HG03280 (cell line): Measurements from ENCODE around the gene THOC6.
A peak's percentile ranks its signal among the peaks of the same experiment; 100 is the strongest.

Source experiments
- ATAC-seq: cut with Tn5 transposase; IDR thresholded peaks from one replicate; pipeline ENCODE4 v1.9.1; 2021; ENCODE audit warnings: mild to moderate bottlenecking, moderate library complexity; ENCODE audit not compliant: unreplicated experiment

The THOC6 gene

DNA sequence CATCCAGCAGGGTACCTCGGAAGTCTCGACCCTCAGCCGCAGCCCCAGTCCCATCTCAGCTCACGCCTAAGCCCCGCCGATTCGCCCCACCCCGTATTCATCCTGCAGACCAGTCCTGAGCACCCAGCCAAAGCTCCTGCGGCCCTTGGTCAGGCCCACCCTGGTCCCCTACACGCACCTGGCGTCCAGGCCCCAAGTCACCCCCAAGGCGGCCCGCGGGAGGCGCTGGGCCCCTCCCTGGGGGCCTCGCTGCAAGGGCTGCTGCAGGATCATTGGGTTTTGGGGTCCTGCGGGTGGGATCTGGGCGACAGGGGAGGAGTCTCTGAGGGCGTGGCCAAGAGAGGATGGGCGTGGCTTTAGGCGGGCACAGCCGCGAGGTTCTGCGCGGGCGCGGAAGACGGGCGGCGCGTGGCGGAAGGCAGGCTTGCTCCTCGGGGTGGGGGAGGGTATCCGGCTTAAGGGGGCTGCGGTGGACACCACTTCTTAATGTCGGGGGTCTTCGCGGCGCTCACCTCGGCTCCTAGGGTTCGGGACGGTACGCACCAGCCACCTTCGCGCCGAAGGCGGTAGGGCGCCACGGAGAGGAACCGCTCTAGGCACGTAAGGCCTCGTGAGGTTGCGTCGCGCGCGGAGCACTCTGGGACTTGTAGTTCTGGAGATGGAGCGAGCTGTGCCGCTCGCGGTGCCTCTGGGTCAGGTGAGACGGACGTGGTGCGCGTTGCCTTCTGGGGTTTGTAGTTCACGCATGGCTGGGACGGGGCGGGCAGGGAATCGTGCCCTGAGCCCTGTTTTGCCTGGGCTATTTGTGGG, at the start of gene THOC6, which contains the start of gene HCFC1R1:
THOC6 (plus strand) TSS at position 367 of the 810 bp plus-strand sequence; CDS start at position 659, 292 bp downstream.
HCFC1R1 (minus strand) TSS at position 274 of the 810 bp plus-strand sequence; CDS start at position 273, 1 bp downstream.
- ATAC-seq = peak; percentile 77

DNA sequence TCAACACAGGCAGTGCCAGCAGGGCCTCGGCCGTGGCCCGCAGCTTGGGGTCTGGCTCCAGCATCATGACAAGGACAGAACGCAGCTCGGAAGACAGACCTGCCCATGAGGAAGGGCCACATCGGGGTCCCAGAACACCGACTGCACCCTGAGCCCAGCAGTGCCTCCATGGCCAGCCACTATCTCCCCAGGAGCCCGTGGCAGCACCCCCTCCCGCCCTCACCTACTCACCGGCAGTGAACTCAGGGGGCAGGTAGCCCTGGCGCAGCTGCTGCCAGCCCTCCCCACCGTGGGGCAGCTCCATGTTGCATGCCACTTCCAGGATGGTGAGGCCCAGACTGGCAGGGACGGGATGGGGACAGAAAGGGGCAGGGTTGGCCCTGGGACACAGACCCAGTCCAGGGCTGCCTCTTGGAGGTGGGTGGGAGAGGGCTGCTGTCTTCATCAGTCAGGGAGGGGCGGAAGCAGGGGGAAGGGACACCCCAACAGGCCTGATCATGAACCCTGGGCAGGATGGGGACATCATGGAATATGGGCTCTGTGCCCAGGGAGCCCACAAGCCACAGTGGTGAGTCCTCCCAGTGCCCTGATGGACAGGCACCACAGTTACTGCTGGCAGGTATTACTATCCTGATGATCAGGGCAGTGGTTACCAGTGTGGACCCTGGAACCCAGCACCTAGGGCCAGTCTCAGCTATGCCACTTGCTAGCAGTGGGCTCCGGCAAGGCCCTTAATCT, 49.3 kb upstream of the THOC6 start:
- no peak for ATAC-seq

DNA sequence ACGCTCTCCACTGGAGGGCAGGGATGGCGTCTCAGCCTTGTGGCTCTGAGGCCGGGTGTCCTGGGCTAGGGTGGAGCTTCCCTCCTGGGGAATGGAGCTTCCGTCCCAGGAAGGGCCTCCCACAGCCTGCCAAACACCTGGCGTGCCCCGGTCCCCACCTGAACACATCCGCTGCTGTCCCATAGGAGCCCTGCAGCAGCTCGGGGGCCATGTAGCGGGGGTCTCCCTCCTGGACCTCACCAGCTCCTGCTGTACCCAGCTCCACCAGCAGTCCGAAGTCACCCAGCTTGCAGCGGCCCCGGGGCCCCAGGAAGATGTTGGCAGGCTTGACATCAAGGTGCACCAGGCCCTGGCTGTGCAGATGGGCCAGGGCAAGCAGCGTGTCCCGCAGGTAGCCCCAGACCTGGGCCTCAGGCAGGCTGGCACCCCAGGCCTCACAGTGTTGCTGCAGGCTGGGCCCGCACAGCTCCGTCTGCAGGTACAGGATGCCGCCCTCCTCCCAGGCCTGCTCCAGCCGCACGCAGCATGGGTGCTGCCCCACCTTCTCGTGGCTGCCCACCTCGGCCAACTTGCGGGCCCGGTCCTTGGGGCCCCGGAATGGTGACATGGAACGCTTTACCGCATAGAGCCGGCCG, 48.6 kb upstream of the THOC6 start:
- no peak for ATAC-seq

DNA sequence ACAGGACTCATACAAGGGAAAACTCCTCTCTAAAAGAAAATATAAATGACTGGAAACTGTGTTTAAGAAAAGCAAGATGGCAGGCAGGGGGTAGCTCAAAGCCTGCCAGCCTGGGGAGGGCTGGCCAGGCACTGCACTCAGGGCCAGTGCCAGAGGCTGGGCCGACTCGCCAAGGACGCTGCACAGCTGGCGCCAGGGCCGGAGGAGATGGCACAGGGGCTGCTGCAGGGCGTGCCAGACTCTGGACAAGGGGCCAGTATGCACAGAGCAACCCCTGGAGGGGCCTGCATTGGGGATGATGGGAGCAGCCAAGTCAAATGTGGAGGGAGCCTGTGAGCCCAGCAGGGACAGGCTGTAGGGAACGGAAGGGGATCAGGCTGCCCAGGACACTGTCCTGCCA, 47.6 kb upstream of the THOC6 start:
- ATAC-seq = no peak

DNA sequence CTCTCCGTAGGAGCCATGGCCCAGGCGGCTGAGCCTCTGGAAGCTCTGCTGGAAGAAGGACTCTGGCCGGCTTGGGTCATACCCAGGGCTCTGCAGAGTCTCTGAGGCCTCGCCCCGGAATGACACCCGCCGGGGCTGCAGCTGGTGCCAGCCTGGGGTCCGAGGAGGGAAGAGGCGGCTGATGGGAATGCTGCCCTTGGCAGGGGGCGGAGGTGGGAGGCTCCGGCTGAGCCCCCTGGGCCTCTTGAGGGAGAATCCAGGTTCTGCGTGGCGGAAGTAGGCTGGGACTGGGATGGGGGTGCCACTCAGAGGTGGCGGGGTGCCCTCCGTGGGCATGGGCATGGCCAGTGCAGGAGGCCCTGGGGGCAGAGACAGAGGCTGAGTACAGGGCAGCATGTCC, 47.2 kb upstream of the THOC6 start:
- ATAC-seq = no peak

DNA sequence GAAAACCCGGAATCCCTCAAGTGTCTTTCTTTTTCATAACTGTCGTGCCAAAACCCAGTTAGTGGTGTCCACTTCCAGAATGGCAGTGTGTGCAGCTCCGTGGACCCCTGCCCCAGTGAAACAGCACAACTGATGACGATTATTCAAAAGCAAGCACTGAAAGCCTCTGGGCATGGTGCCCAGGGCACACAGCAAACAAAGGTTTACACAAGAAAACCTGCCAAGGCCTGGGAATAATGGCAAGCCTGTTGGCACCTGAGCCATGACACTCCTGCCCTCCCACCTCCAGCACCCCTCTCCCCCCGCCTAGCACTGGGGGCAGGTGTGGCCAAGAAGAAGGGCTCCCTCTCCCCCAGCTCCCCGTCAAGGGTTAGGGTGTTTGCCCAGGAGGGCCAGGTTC, 46.4 kb upstream of the THOC6 start:
- ATAC-seq = no peak

DNA sequence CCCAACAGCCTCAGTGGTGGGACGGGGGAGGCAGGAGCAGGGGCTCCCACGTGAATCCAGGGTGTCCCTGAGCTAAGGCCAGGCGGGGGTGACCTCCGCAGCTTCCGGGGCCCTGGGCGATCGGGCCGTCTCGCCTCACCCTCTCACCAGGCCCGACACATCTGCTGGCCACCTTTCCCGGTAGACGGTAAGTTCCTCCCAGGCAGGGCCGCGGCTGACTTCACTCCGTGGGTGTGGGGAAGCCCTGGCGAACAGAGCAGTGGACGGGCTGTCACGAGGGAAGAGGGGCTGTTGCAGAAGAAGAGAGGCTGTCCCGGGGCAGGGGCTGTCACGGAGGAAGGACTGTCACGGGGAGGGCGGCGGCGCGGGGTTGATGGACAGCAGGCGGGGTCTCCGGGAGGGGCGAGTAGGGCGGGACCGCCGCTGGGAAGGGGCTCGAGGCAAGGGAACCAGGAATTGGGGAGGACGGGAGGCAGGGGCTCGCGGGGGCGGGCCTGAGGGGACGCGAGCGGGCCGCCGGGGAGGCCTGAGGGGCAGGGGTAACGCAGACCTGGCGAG, 44.1 kb upstream of the THOC6 start:
- no peak for ATAC-seq

DNA sequence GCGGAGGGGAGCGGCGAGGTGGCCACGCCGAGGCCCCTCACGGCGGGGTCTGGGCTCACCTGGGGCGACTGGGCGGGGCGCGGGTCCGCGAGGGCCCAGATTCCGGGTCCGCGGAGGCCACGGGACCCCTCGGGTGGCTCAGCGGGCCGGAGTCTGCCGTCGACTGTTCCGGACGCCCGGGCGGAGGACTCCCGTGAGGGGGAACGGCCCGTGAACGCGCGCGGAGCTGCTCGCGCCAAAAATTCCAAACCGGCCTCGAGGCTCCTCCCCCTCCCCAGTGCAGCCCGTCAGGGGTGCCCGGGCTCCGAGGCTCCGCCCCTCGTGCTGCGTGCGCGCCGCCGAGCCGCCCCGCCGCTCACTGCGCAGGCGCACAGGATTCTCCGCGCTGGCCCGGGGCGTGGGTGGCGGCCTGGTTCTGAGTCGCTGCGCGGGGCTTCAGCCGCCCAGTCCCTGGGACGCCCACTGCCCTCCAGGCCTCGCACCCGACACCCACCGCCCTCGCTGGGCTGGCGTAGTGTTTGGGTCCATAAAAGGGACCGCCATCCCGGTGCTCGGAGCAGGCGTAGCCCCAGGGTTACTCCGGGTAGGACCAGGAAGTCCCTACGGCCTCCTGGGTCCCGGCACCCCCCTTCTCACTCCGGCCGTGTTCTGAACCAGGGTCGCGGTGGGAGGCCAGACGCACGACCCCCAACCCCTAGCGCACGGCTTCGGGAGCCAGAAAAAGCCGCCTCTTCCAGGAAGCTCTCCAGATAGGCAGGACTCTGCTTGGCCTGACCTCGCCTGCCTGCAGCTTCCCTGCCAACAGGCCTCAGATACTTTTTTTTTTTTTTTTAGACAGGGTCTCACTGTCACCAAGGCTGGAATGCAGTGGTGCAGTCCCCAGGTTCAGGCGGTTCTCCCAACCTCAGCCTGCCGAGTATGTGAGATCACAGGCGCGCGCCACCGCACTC, 43.3 kb upstream of the THOC6 start, which contains the start of gene PKMYT1:
PKMYT1 (minus strand) TSS at position 220 of the 950 bp plus-strand sequence. CDS start 789 bp downstream, outside the sequence.
- peak; percentile 86 for ATAC-seq

DNA sequence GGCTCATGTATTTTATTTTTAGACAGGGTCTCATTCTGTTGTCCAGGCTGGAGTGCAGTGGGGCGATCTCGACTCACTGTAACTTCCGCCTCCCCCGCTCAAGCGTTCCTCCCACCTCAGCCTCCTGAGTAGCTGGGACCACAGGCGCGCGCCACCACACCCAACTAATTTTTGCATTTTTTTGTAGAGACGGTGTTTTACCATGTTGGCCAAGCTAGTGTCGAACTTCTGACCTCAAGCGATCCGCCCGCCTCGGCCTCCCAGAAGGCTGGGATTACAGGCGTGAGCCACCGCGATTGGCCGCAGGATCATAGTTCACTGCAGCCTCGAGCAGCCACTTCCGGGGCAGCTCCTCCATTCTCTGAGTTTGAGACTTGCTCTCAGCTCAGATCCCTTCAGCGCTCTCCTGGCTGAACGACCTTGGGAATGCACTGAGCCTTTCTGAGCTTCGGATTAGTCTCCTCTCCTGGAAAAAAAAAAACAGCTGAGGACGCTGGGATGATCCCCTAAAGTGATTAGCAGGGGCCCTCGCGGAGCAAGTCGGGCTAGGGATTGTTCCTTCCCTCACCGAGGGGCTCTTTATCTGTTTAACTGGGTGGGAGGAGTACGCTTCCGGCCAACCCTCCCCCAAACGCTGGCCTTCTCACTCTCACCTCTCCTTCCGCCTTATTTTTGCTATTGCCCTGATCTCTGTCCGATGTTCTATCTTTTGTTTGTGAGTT, 42.5 kb upstream of the THOC6 start:
- no peak for ATAC-seq

DNA sequence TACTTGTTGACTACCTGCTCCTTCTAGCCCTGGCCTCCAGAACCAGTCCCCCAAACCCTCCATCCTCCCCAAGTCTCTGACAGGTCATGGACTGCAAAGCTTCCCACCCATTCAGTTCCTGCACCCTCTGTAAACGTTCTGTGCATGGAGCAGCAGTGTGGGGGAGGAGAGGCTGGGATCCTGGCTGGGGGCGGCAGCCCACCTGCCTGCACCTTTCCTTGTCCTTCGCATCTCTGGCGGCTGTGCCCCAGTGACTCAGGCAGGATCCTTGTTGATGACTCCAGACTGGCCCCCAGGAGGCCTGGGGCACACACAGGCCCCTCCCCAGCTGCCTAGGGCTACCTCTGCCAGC, 42.0 kb upstream of the THOC6 start:
- no peak for ATAC-seq

DNA sequence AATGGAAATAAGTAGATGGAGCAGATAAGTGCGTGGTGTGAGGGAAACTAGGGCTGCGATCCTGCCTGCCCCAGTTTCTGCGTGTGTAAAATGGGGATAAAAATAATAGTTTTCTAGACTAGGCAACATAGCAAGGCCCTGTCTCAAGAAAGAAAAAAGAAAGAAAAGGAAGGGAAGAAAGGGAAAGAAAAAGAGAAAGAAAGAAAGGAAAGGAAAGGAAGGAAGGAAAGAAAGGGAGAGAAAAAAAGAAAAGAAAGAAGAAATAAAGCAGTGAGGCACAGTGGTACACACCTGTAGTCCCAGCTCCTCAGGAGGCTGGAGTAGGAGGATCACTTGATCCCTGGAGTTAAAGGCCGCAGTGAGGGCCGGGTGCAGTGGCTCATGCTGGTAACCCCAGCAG, 41.4 kb upstream of the THOC6 start:
- no peak for ATAC-seq

DNA sequence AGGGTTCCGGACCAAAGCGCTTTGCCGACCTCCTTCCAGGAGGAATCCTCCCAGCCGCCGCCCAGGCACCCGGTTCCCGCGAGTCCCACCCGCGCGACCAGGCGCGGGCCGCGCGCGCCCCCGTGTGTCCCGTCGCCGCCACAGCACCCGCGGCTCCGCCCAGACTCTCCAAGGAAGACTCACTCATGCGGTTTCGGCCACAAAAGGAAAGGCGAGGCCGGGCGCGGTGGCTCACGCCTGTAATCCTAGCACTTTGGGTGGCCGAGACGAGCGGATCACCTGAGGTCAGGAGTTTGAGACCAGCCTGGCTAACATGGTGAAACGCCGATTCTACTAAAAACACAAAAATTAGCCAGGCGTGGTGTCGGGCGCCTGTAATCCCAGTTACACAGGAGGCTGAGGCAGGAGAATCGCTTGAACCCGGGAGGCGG, 40.1 kb upstream of the THOC6 start:
- peak; percentile 38 for ATAC-seq

DNA sequence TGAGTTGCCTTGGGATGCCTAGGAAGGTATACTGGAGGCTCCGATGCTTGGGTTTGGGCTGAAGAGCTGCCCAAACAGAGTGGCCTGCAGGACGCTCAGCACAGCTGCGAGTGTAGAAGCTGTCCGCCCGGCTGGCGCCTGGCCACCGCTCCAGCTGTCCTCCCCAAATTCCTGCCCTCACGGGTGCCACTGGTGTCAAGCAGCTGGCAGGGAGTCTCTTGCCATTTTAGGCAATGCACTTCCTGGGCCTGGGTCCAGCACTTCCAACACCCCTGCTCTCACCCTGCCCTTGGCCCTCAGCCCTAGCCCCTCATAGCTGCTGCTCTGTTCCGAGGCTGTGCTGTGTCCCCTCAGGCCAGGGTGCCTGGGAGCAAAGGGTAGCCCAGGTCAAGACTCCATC, 38.4 kb upstream of the THOC6 start:
- no peak for ATAC-seq

DNA sequence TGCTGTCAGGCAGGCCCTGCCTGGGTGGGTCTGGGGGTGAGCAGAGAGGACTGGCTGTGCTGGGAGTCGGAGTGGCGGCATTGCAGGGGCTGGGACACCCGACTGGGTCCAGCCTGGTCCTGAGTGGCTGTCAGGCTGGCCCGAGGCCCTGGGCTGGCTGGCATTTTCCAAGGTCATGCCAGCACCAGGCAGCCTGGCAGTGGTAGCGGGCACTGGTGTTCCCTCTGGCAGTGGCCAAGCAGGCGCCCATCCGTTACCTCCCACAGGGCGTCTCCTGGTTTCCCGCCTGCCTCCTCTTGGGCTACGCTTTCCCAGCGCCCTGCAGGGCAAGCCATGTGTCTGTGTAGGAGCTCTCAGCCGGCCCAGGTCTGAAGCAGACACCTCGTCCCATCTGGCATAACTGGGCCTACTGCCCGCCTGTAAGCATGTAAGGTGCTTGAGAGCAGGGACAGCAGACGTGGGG, 37.9 kb upstream of the THOC6 start:
- no peak for ATAC-seq

DNA sequence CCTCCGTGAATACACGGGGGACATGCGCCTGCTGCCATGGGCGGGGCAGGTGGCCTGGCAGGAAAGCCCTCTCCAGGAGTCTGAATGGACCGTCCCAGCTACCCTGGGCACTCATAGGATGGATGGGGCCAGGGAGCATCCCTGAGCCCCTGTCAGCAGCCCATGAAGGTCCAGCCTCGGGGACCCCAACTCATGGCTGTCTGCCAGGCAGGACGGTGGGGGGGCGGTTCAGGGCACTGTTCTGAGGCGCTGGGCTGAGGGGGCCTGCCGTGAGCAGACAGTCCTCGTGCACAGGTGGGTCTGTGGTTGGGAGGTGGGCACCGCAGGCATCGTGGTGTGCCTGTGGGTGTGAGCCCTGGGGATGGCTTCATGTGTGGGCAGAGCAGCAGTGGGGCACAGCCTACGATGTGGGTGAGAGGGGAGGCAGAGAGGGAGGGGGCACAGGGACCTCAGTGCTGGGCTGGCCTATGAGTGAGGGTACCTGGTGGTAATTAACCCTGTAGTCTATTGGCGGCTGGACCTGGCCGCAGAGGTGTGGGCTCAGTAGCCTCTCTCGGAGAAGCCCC, 37.1 kb upstream of the THOC6 start:
- ATAC-seq = no peak

DNA sequence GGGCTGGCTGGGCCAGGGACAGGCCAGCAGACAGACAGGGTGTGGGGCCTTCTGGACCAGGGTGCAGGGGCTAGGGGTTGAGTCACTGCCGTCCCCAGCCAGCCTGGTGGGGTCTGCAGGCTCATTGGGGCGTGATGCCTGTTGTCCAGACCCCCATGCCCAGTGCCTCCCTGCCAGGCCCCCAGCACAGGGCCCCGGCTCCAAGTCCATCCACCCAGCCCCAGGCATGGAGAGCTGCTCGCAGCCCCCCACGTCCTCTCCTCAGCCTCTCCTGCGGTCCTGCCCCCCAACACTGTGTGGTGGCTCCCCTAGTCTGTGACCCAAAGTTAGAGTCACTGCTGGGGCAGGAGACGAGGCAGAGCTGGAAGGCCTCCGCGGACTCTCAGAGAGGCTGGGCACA, 36.5 kb upstream of the THOC6 start:
- ATAC-seq = no peak

DNA sequence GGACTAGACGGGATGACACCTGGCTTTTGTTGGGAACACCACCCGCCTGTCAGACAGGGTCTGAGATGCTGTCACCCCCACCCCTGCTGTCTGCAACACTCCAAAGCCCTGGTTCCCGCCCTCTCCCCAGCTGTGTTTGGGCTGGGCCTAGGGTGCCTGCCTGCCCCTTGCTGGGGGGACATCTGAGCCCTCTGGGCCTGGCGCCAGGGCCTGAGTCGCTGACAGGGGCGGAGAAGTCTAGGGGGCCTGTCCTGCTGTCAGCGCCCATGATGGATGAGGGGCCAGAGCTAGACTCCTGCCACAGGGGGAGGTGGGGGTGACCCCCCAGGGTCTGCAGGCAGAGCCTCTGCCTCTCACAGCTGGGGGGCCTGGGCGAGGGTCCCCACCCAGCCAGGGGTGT, 36.0 kb upstream of the THOC6 start:
- no peak for ATAC-seq

DNA sequence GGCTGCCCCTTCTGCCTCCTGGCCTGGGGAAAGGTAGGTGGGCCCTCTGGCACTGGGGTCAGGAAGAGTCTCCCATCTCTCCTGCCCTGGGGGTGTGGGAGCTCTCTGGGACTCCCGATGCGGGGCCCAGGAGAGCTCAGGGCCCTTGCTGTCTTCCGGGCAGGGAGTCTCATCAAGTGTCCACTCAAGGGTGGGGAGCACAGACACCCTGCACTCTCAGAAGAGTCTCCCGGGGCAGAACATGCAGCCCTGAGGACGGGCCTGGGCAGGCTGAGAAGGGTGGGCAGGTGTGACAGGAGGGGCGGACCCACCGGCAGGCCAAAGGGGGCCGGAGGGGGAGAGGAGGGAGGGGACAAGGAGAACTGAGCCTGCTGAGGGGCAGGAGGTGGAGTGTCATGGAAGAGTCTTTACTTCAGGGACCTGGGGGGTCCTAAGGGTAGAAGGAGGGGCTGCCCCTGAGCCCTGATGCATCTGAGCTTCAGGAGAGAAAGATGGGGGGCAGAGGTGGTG, 35.2 kb upstream of the THOC6 start:
- ATAC-seq = no peak

DNA sequence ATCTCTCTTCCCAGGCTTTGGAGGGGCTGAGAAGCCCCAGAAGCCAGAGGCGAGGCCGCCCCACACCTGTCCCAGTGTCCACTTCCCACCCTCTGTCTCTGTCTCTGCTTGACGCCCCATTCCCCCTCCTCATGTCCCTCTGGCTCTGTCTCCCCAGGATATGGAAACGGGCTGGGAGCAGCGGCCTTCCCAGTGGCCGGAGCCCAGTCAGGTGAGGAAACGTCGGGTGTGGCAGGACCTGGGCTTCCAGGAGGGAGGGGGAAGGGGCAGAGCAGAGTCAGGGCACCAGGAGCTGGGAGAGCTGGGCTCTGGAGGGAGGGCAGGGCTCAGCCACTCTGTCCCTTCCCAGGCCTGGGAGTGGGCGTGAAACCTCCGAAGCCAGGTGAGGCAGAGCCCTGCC, 32.9 kb upstream of the THOC6 start:
- no peak for ATAC-seq
